Loucy (cell line): Measurements from ENCODE around the gene TSPEAR.
"Not testable (repeated sequence)": the region's sequence is repeated elsewhere in the genome, so short reads cannot be mapped to it uniquely, and the experiment has no call there.

Experiments used
- EZH2phosphoT487 ChIP-seq: fragments of 200-600 bp; IDR thresholded peaks from 2 replicates; pipeline ENCODE4 v1.6.1; 2018; ENCODE audit warnings: antibody characterized with exemption, mild to moderate bottlenecking, moderate library complexity, borderline replicate concordance
- TF ChIP-seq, protein P1 (sequence below): fragments of 200-600 bp; sonication (generic); conservative IDR thresholded peaks from 2 replicates; pipeline ENCODE4 v1.5.1; 2014; ENCODE audit warnings: mild to moderate bottlenecking, antibody characterized with exemption, low read length

DNA sequence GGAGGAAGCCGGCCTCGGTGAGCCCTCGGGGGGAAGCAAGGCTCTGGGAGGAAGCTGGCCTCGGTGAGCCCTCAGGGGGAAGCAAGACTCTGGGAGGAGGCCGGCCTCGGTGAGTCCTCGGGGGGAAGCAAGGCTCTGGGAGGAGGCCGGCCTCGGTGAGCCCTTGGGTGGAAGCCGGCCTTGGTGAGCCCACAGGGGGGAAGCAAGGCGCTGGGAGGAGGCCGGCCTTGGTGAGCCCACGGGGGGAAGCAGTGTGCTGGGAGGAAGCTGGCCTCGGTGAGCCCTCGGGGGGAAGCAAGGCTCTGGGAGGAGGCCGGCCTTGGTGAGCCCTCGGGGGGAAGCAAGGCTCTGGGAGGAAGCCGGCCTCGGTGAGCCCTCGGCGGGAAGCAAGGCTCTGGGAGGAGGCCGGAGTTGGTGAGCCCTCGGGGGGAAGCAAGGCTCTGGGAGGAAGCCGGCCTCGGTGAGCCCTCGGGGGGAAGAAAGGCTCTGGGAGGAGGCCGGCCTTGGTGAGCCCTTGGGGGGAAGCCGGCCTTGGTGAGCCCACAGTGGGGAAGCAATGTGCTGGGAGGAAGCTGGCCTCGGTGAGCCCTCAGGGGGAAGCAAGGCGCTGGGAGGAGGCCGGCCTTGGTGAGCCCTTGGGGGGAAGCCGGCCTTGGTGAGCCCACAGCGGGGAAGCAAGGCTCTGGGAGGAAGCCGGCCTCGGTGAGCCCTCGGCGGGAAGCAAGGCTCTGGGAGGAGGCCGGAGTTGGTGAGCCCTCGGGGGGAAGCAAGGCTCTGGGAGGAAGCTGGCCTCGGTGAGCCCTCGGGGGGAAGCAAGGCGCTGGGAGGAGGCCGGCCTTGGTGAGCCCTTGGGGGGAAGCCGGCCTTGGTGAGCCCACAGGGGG, 208.1 kb downstream of the TSPEAR start:
- TF ChIP-seq, protein P1, sequence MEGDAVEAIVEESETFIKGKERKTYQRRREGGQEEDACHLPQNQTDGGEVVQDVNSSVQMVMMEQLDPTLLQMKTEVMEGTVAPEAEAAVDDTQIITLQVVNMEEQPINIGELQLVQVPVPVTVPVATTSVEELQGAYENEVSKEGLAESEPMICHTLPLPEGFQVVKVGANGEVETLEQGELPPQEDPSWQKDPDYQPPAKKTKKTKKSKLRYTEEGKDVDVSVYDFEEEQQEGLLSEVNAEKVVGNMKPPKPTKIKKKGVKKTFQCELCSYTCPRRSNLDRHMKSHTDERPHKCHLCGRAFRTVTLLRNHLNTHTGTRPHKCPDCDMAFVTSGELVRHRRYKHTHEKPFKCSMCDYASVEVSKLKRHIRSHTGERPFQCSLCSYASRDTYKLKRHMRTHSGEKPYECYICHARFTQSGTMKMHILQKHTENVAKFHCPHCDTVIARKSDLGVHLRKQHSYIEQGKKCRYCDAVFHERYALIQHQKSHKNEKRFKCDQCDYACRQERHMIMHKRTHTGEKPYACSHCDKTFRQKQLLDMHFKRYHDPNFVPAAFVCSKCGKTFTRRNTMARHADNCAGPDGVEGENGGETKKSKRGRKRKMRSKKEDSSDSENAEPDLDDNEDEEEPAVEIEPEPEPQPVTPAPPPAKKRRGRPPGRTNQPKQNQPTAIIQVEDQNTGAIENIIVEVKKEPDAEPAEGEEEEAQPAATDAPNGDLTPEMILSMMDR: not testable (repeated sequence)
- not testable (repeated sequence) for TF ChIP-seq EZH2phosphoT487
